ENCODE measurements around the gene LTA4H. TPM values are rescaled to one million over a fixed set of nuclear protein-coding genes. Genes with fewer than 3 reads are reported as not detected.

LTA4H gene
- total and polyA plus RNA-seq, 10 of the 15 experiments (the other 5 are each of a cell fraction or from before 2014, with no cell fraction given) = 43.9 to 106 (median 47.3) TPM

GRCh38 chr12:95978351-95978750 lies 57.0 kb downstream of the LTA4H start:
- DNase-seq (ENCODE audit: low read depth, low spot score) (no peak), FAIRE-seq (no peak), ATAC-seq (no peak)
- H3K9me3 ChIP-seq (replicated peaks; ENCODE audit: control insufficient read depth, insufficient read depth, low read length) = no peaks in the 10 kb centered on the region
- TF ChIP-seq ZBED1 (IDR thresholded peaks at IDR 0.05; ENCODE audit: borderline replicate concordance) = no peak
- TF ChIP-seq JUNB (IDR thresholded peaks at IDR 0.05) = no peak
- TF ChIP-seq POLR2AphosphoS2 (IDR thresholded peaks at IDR 0.05; ENCODE audit: low read depth, low read length) = no peak
- no peak for TF ChIP-seq TBL1XR1 (IDR thresholded peaks at IDR 0.05; ENCODE audit: low read depth, low read length)
- TF ChIP-seq ZZZ3 (IDR thresholded peaks at IDR 0.05; ENCODE audit: control insufficient read depth, insufficient read length, low read depth) = no peak
- TF ChIP-seq, protein P1, sequence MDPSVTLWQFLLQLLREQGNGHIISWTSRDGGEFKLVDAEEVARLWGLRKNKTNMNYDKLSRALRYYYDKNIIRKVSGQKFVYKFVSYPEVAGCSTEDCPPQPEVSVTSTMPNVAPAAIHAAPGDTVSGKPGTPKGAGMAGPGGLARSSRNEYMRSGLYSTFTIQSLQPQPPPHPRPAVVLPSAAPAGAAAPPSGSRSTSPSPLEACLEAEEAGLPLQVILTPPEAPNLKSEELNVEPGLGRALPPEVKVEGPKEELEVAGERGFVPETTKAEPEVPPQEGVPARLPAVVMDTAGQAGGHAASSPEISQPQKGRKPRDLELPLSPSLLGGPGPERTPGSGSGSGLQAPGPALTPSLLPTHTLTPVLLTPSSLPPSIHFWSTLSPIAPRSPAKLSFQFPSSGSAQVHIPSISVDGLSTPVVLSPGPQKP (IDR thresholded peaks at IDR 0.05; ENCODE audit: low read depth, low read length) = no peak
- TF ChIP-seq POU2F2 (IDR thresholded peaks at IDR 0.05; ENCODE audit: borderline replicate concordance, low read depth, low read length) = no peak
- no peak for TF ChIP-seq ZBTB4 (CRISPR knock-in tag; IDR thresholded peaks at IDR 0.05)
- no peak for TF ChIP-seq SREBF1 (IDR thresholded peaks at IDR 0.05; ENCODE audit: low read length)
- no peak for TF ChIP-seq ZNF687 (IDR thresholded peaks at IDR 0.05)
- TF ChIP-seq TCF12 (IDR thresholded peaks at IDR 0.05; ENCODE audit: low read depth, low read length) = no peak
- TF ChIP-seq EZH2 (IDR thresholded peaks at IDR 0.05; ENCODE audit: borderline replicate concordance, control insufficient read depth, low read depth, low read length) = no peak
- no peak for TF ChIP-seq POLR2A (IDR thresholded peaks at IDR 0.05; ENCODE audit: low read depth, low read length)
- TF ChIP-seq E2F4 (IDR thresholded peaks at IDR 0.05; ENCODE audit: low read depth, low read length) = no peak
- no peak for TF ChIP-seq MEF2A (IDR thresholded peaks at IDR 0.05; ENCODE audit: insufficient read depth, low read depth, low read length)
- SMC1A ChIA-PET (ENCODE audit: uncharacterized antibody, unreplicated experiment) = no interaction called here
- H3K9ac ChIP-seq (ENCODE audit: control insufficient read depth, insufficient read depth, low read length) = no peak overlapping the region
- POLR2A ChIA-PET = no interaction called here
- WGBS (ENCODE audit: insufficient coverage, insufficient replicate concordance, low lambda C conversion rate, missing lambda C conversion rate) = 42% methylated on average over 5 of the region's 5 CpGs
- intact Hi-C loops (cut with micrococcal nuclease; ENCODE audit: unreplicated experiment) (no loop called here), in situ Hi-C loops (cut with MboI) (no loop called here)
- no peaks in the 10 kb centered on the region; a peak in 1 of 4 replicates for H3K27me3 ChIP-seq (replicated peaks in 1 of 2; ENCODE audit: control insufficient read depth in 2 of 2, insufficient read depth in 2 of 2, low read length in 1 of 2)
- no peak overlapping the region for H3K4me2 ChIP-seq (ENCODE audit: control insufficient read depth, insufficient read depth)
- H2AFZ ChIP-seq (ENCODE audit: control insufficient read depth, low read depth, low read length) = no peak overlapping the region
- RAD21 ChIA-PET (ENCODE audit: unreplicated experiment) = interaction anchor here (0.6 kb wide), 1 partner anchor 59 kb away, joined by 3 read pairs; no protein-coding TSS in a partner anchor
- no TSS peak for BruUV-seq (replicated peaks)
- CTCF ChIA-PET = no interaction called here
- H3K79me2 ChIP-seq (ENCODE audit: control insufficient read depth, insufficient read depth, low read length) = no peaks in the 10 kb centered on the region
- H3K36me3 ChIP-seq (ENCODE audit: control insufficient read depth in 2 of 2, insufficient read depth in 2 of 2, low read length in 1 of 2) = no peaks in the 10 kb centered on the region
- H3K27ac ChIP-seq (ENCODE audit: control insufficient read depth, insufficient read depth) = no peak overlapping the region
- no peaks in the 10 kb centered on the region for H3K4me1 ChIP-seq (ENCODE audit: control insufficient read depth, insufficient read depth, low read length)
- H4K20me1 ChIP-seq (ENCODE audit: control insufficient read depth, insufficient read depth) = no peaks in the 10 kb centered on the region
- no peak overlapping the region for H3K4me3 ChIP-seq

All from GM12878 (cell line).